HG03520 (cell line): ENCODE results near the gene SLC8A2.
"Not testable (repeated sequence)": the region's sequence is repeated elsewhere in the genome, so short reads cannot be mapped to it uniquely, and the experiment has no call there.

Experiments used
- ATAC-seq: cut with Tn5 transposase; IDR thresholded peaks from one replicate; pipeline ENCODE4 v1.9.1; 2021; ENCODE audit warnings: mild to moderate bottlenecking, moderate library complexity; ENCODE audit not compliant: unreplicated experiment

The SLC8A2 gene

DNA sequence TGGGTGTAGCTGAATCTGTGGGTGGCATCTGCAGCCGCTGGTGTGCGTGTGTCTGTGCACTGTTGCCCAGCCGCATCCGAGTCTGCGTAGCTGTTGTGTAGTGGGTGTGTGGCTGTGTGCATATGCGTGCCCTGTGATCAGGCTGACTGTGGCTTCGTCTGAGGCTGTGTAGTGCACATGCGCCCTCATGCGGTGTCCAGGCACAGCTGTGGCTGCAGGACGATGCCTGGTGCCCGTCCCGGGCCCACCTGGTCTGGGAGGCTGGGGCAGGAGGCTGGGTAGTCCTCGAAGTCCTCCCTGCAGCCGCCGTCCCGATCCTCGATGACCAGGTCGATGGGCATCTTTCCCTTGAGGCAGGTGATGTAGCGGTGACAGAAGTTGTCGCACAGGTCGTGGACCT lies 57.2 kb downstream of the SLC8A2 start:
- no peak for ATAC-seq

- ATAC-seq: no peak
Observed at GRCh38 chr19:47413941-47414340, 57.8 kb downstream of the SLC8A2 start.

GRCh38 chr19:47411696-47412095 lies 60.0 kb downstream of the SLC8A2 start:
- not testable (repeated sequence) for ATAC-seq

DNA sequence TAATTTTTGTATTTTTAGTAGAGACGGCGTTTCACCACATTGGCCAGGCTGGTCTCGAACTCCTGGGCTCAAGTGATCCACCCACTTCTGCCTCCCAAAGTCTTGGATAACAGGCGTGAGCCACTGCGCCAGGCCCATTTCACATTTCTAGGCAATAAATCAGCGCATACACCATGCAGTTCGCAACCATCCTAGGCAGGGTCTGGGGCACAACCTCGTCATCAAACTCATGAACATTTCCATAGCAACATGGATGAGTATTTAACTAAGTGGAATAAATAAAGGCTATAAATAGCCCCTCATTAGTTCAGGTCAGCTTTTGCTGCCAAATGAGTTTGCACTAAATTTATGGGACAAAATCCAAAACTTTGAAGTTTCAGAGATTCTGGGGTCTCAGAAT lies 60.6 kb downstream of the SLC8A2 start:
- no peak for ATAC-seq

DNA sequence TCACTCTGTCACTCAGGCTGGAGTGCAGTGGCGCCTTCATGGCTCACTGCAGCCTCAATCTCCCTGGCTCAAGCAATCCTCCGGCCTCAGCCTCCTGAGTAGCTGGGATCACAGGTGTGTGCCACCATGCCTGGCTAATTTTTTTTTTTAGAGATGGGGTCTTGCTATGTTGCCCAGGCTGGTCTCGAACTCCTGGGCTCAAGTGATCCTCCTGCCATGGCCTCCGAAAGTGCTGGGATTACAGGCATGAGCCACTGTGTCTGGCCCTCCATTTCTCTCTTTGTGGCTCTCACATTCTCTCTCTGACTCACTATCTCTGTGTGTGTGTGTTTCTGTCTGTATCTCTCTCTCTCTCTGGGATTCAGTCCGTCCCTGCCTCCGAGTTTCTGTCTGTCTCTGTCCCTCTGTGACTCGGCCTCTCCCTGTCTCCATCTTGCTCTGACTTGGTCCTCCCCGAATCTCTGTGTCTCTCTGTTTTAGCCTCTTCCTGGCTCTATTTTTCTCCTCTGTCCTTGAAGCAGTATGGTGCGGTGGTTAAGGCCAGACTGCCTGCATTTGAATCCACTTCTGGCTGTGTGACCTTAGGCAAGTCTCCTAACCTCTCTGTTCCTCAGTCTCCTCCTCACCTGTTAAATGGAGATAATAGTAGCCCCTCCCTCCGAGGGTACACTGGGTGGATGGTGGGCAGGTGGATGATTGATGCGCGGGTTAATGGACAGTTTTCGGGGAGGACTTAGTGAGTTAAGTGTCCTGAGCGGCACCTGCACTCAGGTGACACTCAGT lies 63.3 kb downstream of the SLC8A2 start:
- no peak for ATAC-seq

DNA sequence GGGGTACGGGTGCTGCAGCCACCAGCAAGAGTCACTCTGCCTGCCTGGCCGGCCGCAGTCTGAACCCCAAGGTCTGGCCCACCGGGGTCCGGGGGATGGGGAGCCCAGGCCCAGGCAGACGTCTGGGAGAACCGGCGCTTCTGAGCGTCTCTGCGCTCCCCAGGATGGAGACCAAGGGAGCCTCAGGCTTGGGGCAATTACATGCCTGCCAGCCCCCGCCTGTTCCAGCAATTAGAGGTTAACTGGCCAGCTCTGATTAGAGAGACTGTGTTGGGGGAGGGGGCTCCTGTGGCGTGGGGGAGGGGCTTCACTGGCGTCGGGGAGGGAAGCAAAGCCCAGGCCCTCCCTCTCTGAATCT lies 64.3 kb downstream of the SLC8A2 start:
- ATAC-seq: no peak

- no peak for ATAC-seq
Observed at GRCh38 chr19:47406711-47407416, 64.8 kb downstream of the SLC8A2 start.

DNA sequence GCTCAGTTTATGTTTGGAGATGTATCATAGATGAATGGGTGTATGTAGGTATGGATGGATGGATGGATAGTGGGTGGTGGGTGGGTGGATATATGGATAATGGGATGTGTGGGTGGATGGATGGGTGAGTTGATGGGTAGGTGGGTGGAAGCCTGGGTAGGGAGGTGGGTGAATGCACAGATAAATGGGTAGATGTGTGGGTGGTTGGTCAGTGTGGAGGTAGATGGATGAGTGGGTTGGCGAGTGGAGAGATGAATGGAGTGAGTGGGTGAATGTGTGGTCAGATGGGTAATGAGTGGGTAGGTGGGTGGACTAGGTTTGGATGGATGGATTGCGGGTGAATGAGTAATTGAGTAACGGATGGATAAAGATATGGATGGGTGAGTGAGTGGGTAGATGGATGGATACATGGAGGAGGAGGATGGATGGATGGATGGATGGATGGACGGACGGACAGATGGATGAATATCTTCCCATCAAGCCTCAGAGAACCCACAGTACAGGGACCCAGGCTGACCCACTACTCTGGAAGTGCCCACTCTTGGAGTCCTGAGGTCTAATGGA lies 65.8 kb downstream of the SLC8A2 start:
- ATAC-seq: no peak

DNA sequence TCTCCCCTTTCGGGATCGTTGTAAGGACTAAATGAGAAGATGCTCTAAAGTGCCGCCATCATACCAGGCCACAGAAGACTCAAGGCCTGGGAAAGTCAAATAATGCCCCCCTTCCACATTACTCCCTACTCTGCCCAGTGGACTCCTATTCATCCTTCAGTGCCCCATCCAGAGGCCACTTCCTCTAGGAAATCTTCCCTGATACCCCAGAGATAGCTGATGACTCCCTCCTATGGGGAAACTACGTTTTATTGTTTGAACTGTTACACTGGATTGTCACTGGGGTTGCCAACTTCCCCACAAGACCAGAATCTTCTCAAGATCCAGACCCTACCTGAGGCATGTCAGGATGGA lies 66.5 kb downstream of the SLC8A2 start:
- no peak for ATAC-seq

- no peak for ATAC-seq
Observed at GRCh38 chr19:47404334-47405196, 67.1 kb downstream of the SLC8A2 start.

- no peak for ATAC-seq
Observed at GRCh38 chr19:47402504-47402903, 69.2 kb downstream of the SLC8A2 start.

DNA sequence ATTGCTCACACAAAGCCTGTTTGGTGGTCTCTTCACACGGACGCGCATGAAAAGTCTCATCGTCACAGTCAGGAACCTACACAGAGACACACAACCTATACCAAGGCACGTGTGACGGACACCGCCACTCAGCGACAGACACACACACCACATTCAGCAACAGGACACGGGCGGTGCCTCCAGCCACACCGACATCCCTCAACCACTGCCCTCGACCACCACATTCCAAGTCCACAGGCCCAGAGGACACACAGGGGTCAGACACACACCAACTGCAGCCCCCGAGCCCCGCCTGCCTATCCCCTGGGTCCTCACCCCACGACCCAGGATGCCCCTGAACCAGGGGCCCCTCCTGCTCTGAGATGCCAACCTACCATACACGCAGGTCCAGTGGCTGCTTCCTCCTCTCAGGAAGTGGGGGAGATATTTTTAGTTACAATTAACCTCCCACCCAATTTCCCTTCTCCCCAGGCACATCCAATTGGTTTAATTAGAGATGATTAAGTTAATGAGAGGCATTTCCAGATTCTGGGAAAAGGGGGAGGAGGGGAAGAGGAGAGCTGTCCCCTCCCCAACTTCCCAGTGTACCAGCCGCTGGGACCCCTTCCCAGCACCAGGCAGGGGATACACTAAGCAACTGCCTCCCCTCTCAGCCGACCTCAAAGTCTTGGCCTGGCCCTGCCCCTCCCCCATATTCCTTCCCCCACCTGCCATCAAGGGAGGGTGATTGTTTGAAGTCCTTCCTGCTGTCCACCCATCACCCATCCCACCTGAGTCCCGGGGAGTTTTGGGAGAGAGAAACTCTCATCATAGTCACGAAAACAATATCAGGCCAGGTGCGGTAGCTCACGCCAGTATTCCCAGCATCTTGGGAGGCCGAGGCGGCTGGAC lies 72.7 kb downstream of the SLC8A2 start:
- no peak for ATAC-seq

DNA sequence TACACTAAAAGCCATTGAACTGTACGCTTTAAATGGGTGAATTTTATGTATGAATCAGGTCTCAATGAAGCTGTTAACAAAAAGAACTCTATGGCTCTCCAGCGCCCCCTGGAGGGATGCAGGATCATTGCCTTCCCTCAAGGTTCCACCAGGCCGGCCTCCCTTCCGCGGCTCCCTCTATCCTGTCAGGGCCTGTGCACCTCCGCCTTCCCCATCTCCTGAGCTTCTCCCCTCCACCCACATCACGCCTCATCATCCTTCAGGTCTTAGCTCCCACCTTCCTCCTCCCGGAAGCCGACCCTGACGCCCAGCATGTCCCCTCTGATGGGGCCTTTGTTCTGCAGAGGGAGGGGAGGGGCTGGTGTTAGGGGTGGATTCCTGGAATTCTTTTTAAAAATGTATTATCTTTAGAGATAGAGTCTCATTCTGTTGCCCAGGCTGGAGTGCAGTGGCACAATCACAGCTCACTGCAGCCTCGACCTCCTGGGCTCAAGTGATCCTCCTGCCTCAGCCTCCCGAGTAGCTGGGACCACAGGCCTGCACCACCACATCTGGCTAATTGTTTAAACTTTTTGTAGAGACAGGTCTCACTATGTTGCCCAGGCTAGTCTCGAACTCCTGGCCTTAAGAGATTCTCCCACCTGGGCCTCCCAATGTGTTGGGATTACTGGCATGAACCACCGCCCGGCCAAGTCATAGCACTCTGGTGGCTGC lies 80.0 kb downstream of the SLC8A2 start:
- ATAC-seq: no peak

GRCh38 chr19:47390533-47391488 lies 80.9 kb downstream of the SLC8A2 start:
- ATAC-seq: no peak

GRCh38 chr19:47389150-47389556 lies 82.5 kb downstream of the SLC8A2 start:
- ATAC-seq: no peak

GRCh38 chr19:47388721-47389120 lies 83.0 kb downstream of the SLC8A2 start:
- not testable (repeated sequence) for ATAC-seq

GRCh38 chr19:47387623-47388022 lies 84.1 kb downstream of the SLC8A2 start:
- not testable (repeated sequence) for ATAC-seq

DNA sequence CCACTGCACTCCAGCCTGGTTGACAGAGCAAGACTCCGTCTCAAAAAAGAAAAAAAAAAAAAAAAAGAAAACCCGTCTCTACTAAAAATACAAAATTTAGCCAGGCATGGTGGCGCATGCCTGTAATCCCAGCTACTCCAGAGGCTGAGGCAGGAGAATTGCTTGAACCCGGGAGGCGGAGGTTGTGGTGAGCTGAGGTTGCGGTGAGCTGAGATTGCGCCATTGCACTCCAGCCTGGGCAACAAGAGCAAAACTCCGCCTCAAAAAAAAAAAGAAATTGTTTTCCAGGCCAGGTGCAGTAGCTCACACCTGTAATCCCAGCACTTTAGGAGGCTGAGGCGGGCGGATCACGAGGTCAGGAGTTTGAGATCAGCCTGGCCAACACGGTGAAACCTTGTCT lies 85.1 kb downstream of the SLC8A2 start:
- ATAC-seq: not testable (repeated sequence)

- ATAC-seq: not testable (repeated sequence)
Observed at GRCh38 chr19:47384533-47384932, 87.2 kb downstream of the SLC8A2 start.
